AG20443 (cell line): ENCODE measurements around the gene MIA.
"Not testable (repeated sequence)": the region's sequence is repeated elsewhere in the genome, so short reads cannot be mapped to it uniquely, and the experiment has no call there.

ENCODE experiments used
- DNase-seq: peaks from one replicate; pipeline ENCODE4 v3.0.0; 2012; ENCODE audit warnings: low spot score, mixed read lengths

Gene MIA

GRCh38 chr19:40803857-40804782 lies 28.8 kb downstream of the MIA start:
- no peak for DNase-seq

- no peak for DNase-seq
Measured at GRCh38 chr19:40804783-40805242, 29.5 kb downstream of the MIA start.

GRCh38 chr19:40805258-40805868 lies 30.0 kb downstream of the MIA start:
- DNase-seq: no peak

- peak; percentile 91 for DNase-seq
Measured at GRCh38 chr19:40806423-40807146, 31.3 kb downstream of the MIA start.

GRCh38 chr19:40807147-40808020 lies 32.1 kb downstream of the MIA start:
- no peak for DNase-seq

- no peak for DNase-seq
Measured at GRCh38 chr19:40808021-40808325, 32.7 kb downstream of the MIA start.

- no peak for DNase-seq
Measured at GRCh38 chr19:40808497-40808896, 33.2 kb downstream of the MIA start.

- no peak for DNase-seq
Measured at GRCh38 chr19:40809358-40810086, 34.2 kb downstream of the MIA start.

- no peak for DNase-seq
Measured at GRCh38 chr19:40810160-40810559, 34.8 kb downstream of the MIA start.

- peak; percentile 65 for DNase-seq
Measured at GRCh38 chr19:40810649-40811408, 35.5 kb downstream of the MIA start.

GRCh38 chr19:40811478-40812341 lies 36.4 kb downstream of the MIA start:
- no peak for DNase-seq

GRCh38 chr19:40812571-40812970 lies 37.2 kb downstream of the MIA start:
- DNase-seq: not testable (repeated sequence)

- DNase-seq: no peak
Measured at GRCh38 chr19:40813182-40813581, 37.9 kb downstream of the MIA start.

GRCh38 chr19:40815223-40815622 lies 39.9 kb downstream of the MIA start:
- no peak for DNase-seq

GRCh38 chr19:40818480-40819399 lies 43.4 kb downstream of the MIA start:
- DNase-seq: peak; percentile 33

- not testable (repeated sequence) for DNase-seq
Measured at GRCh38 chr19:40819479-40820234, 44.3 kb downstream of the MIA start.

- DNase-seq: no peak
Measured at GRCh38 chr19:40822161-40822560, 46.8 kb downstream of the MIA start.
